ENCODE measurements around the gene TMEM72.

GRCh38 chr10:44960088-44960460 is 48.9 kb downstream of the TMEM72 start:
- TF ChIP-seq EZH2 (IDR thresholded peaks at IDR 0.05; ENCODE audit: low read depth, unreplicated experiment) = no peak
- TF ChIP-seq, protein P1, sequence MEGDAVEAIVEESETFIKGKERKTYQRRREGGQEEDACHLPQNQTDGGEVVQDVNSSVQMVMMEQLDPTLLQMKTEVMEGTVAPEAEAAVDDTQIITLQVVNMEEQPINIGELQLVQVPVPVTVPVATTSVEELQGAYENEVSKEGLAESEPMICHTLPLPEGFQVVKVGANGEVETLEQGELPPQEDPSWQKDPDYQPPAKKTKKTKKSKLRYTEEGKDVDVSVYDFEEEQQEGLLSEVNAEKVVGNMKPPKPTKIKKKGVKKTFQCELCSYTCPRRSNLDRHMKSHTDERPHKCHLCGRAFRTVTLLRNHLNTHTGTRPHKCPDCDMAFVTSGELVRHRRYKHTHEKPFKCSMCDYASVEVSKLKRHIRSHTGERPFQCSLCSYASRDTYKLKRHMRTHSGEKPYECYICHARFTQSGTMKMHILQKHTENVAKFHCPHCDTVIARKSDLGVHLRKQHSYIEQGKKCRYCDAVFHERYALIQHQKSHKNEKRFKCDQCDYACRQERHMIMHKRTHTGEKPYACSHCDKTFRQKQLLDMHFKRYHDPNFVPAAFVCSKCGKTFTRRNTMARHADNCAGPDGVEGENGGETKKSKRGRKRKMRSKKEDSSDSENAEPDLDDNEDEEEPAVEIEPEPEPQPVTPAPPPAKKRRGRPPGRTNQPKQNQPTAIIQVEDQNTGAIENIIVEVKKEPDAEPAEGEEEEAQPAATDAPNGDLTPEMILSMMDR (conservative IDR thresholded peaks at IDR 0.05; ENCODE audit: low read depth in 2 of 2) = no peak

All from GM23338 (cell line).